ENCODE data around the gene HVCN1.
A peak's percentile ranks its signal among the peaks of the same experiment; 100 is the strongest.
"Not testable (repeated sequence)": the region's sequence is repeated elsewhere in the genome, so short reads cannot be mapped to it uniquely, and the experiment has no call there.

Gene HVCN1, protein sequence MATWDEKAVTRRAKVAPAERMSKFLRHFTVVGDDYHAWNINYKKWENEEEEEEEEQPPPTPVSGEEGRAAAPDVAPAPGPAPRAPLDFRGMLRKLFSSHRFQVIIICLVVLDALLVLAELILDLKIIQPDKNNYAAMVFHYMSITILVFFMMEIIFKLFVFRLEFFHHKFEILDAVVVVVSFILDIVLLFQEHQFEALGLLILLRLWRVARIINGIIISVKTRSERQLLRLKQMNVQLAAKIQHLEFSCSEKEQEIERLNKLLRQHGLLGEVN

DNA sequence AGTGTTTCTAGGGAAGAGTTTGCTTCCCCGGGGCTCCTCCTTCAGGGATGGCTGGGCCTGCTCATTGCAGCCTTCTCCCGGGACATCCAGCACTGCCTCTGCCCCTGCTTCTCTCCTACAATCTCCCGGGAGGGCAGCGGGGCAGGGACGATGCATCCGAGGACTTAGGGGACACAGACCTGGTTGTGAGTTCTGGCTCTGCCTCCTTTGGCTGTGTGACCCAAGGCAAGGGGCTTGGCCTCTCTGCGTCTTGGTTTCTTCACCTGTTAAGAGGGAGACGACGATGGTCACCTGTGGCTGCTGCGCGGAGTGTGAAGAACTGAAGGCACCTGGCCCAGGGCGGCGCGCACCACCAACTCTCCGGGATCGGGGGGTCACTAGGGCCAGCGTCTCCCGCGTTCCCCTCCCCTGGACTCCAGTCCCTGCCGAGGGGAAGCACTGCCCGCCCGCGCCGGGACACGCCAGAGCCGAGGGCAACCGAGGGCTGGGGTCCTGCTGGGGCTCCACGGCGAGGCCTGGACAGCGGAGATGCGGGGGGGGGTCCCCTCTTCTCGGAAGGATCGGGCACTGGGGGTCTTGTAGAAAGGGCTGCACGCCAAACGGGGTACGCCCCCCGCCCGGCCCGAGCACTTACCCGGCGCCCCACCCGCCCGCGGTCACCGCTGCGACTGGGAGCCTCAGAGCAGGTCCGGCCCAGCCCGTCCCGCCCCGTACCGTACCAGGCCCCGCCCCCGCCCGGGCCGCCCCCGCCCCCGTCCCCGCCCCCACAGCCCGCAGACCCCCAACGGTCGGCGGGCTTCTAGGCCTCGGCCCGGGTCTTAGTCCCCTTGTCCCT, at the start of gene HVCN1:
Gene HVCN1, minus strand, starts transcription at position 670 of the 835 bp plus-strand sequence. CDS start 5,870 bp downstream, outside the sequence.
- TF ChIP-seq, protein P1, sequence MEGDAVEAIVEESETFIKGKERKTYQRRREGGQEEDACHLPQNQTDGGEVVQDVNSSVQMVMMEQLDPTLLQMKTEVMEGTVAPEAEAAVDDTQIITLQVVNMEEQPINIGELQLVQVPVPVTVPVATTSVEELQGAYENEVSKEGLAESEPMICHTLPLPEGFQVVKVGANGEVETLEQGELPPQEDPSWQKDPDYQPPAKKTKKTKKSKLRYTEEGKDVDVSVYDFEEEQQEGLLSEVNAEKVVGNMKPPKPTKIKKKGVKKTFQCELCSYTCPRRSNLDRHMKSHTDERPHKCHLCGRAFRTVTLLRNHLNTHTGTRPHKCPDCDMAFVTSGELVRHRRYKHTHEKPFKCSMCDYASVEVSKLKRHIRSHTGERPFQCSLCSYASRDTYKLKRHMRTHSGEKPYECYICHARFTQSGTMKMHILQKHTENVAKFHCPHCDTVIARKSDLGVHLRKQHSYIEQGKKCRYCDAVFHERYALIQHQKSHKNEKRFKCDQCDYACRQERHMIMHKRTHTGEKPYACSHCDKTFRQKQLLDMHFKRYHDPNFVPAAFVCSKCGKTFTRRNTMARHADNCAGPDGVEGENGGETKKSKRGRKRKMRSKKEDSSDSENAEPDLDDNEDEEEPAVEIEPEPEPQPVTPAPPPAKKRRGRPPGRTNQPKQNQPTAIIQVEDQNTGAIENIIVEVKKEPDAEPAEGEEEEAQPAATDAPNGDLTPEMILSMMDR (IDR thresholded peaks at IDR 0.05) = no peak
- H3K4me3 Mint-ChIP-seq = peak within 1 kb of the TSS; percentile 85
- peak within 1 kb of the TSS; percentile 90 for H3K27ac Mint-ChIP-seq
- peaks cover 28% of the 10 kb centered on the region for H3K9me3 Mint-ChIP-seq
- peaks cover 15% of the 10 kb centered on the region for H3K27me3 Mint-ChIP-seq (ENCODE audit: low read depth, poor library complexity)
- H3K4me1 Mint-ChIP-seq = peaks cover 22% of the 10 kb centered on the region
- peaks cover 28% of the 10 kb centered on the region for H3K36me3 Mint-ChIP-seq (ENCODE audit: low read depth)
- DNase-seq = peak; percentile 69

DNA sequence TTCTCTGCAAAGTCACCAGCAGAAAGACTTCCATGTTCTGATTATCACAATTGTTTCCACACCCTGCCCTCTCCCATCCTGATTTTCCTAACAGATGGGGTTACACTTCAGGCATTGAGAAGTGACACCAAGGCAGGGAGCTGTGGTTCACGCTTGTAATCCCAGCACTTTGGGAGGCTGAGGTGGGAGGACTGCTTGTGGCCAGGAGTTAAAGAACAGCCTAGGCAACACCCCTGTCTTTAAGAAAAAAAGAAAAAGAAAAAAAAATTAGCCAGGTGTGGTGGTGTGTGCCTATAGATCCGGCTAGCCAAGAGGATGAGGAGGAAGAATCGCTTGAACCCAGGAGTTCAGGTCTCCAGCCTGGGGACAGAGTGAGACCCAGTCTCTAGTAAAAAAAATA, 48.6 kb upstream of the HVCN1 start:
- peaks cover 49% of the 10 kb centered on the region for H3K4me1 Mint-ChIP-seq
- no peaks in the 10 kb centered on the region for H3K9me3 Mint-ChIP-seq
- H3K4me3 Mint-ChIP-seq = no peak overlapping the region
- peaks cover 38% of the 10 kb centered on the region for H3K36me3 Mint-ChIP-seq (ENCODE audit: low read depth)
- peaks cover 2% of the 10 kb centered on the region for H3K27me3 Mint-ChIP-seq (ENCODE audit: low read depth, poor library complexity)
- peak overlapping the region; percentile 84 for H3K27ac Mint-ChIP-seq
- no peak for DNase-seq
- TF ChIP-seq, protein P1 (IDR thresholded peaks at IDR 0.05) = no peak

DNA sequence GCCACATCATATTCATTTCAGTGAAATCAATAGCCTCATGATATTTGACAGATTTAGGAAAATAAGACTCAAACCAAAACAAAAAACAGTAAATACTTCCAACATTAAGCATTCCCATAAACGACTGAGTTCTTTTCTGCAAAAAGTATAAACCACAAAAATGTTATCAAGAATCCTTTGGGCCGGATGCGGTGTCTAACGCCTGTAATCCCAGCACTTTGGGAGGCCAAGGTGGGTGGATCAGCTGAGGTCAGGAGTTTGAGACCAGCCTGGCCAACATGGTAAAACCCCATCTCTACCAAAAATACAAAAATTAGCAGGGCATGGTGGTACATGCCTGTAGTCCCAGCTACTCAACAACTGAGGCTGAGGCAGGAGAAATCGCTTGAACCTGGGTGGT, 48.1 kb upstream of the HVCN1 start:
- H3K27me3 Mint-ChIP-seq (ENCODE audit: low read depth, poor library complexity); H3K27ac Mint-ChIP-seq; H3K9me3 Mint-ChIP-seq; H3K4me3 Mint-ChIP-seq; DNase-seq: not testable (repeated sequence)
- Mint-ChIP-seq H3K36me3 (ENCODE audit: low read depth) (peaks cover 43% of the 10 kb centered on the region), H3K4me1 (peaks cover 54% of the 10 kb centered on the region)

DNA sequence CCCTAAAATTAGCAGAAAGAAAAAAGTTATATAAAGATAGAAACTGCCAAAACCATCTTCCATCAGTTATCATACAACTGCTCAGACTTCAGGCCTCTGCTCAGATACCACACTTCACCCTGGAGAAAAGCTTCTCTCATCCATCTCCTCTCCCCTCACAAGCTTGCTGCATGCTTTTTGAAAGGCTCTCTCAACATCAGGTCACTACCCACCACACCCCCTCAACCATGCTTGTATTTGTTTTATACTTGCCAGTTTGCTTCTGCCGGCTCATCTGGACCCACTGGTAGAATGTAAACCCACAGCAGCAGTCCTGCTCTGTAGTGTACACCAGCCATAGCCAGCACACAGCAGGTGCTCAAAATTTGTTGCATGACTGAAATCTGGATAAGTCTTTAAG, 45.0 kb upstream of the HVCN1 start:
- peaks cover 2% of the 10 kb centered on the region for H3K27me3 Mint-ChIP-seq (ENCODE audit: low read depth, poor library complexity)
- no peak for DNase-seq
- H3K27ac Mint-ChIP-seq = peak overlapping the region; percentile 84
- TF ChIP-seq, protein P1 (IDR thresholded peaks at IDR 0.05) = no peak
- H3K4me3 Mint-ChIP-seq = no peak overlapping the region
- no peaks in the 10 kb centered on the region for H3K9me3 Mint-ChIP-seq
- H3K36me3 Mint-ChIP-seq (ENCODE audit: low read depth) = peaks cover 72% of the 10 kb centered on the region
- peaks cover 31% of the 10 kb centered on the region for H3K4me1 Mint-ChIP-seq

DNA sequence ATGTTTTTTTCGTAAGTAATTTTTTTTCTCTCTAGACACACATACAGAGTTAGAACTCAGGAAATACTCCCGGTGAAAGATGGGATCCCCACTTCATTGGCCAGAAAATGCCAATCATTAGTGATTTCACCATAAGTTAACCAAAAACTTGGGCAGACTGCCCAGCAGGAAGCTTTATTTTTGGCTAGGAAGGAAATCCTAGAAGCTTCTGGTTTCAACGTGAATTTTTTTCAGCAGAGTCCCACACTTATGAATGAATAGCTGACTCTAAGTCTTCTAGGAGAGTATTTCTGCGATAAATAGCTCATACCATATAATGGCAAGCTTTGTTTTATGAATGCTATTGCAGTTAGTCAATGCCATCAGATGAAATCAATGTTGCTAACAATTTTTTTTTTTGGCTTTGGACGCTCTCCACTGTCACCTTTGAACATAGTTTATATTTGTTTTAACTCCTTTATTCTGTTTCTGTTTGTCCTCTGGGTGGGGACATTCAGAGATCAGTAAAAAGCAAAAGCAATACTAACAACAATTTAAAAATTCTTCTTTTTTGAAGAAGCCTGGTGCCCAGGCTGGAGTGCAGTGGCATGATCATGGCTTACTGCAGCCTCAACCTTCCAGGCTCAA, 44.3 kb upstream of the HVCN1 start:
- Mint-ChIP-seq H3K4me1 (peaks cover 24% of the 10 kb centered on the region), H3K27me3 (ENCODE audit: low read depth, poor library complexity) (peaks cover 2% of the 10 kb centered on the region), H3K36me3 (ENCODE audit: low read depth) (peaks cover 79% of the 10 kb centered on the region), H3K4me3 (no peak overlapping the region), H3K27ac (no peak overlapping the region), H3K9me3 (no peaks in the 10 kb centered on the region)
- TF ChIP-seq, protein P1 (IDR thresholded peaks at IDR 0.05) = no peak
- DNase-seq = no peak

DNA sequence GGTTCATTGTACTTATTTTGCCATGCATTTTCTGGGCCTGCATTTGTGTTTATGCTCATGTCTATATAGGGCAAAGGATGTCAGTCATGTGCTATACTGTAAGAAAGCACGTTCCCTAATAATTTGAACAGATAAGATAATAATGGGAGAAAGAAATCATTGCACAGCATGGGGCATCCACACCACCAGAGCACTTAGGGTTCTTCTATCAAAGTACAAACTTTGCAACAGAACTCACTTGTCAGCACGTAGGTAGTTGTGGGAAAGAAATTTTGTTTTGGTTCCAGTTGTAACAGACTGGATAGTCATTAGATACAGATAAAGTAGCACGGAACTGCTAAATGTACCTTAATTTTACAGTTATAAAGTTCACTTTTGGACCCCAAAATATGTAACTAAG, 43.7 kb upstream of the HVCN1 start:
- peaks cover 20% of the 10 kb centered on the region for H3K4me1 Mint-ChIP-seq
- no peak overlapping the region for H3K27ac Mint-ChIP-seq
- no peak overlapping the region for H3K4me3 Mint-ChIP-seq
- no peaks in the 10 kb centered on the region for H3K9me3 Mint-ChIP-seq
- DNase-seq = no peak
- H3K27me3 Mint-ChIP-seq (ENCODE audit: low read depth, poor library complexity) = peaks cover 2% of the 10 kb centered on the region
- peaks cover 80% of the 10 kb centered on the region for H3K36me3 Mint-ChIP-seq (ENCODE audit: low read depth)
- TF ChIP-seq, protein P1 (IDR thresholded peaks at IDR 0.05) = no peak
